Colon (tissue), 2 donors: ENCODE data around the gene PAIP2B.
"Not testable (repeated sequence)": the region's sequence is repeated elsewhere in the genome, so short reads cannot be mapped to it uniquely, and the experiment has no call there.

ENCODE experiments used
- FAIRE-seq: peaks from 2 replicates; lab custom pipeline; 2012; peaks lifted over from hg19 to GRCh38; lab: Jason Lieb, UNC
- donor health status: control.
- donor health status: control.

The PAIP2B gene, protein sequence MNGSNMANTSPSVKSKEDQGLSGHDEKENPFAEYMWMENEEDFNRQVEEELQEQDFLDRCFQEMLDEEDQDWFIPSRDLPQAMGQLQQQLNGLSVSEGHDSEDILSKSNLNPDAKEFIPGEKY

DNA sequence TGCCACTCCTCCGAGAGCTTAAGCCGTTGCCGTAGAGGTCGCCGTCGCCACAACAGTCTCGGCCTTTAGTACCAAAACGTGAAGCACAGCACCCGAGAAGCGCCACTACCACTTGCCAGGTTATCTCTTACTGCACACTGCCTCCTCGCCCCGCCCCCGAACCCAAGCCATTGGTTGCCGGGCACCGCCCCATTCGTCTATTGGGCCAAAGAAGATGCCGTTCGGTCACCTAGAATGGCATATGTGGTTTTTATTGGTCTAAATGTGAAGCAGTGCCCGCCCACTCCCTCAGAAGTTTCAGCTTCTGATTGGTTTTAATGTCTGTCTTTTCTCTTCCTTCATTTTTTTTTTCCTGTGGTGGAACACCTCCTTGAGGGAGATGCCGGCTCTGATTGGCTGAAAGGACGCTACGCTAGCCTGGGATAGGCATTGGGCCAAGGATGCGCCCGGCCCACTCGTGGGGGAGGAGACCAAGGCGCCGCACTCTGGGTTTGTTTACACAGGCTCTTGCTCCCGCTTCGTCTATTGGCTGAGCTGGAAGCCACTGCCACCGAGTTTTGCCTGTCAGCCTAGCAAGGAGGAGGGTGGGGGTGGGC, at the start of gene PAIP2B:
Gene PAIP2B, minus strand, starts transcription at position 139 of the 596 bp plus-strand sequence. CDS start 24,514 bp downstream, outside the sequence.
- FAIRE-seq: peak; percentile 98

- no peak for FAIRE-seq
Measured at GRCh38 chr2:71275939-71276310, 49.0 kb upstream of the PAIP2B start.

GRCh38 chr2:71269511-71270090, 42.7 kb upstream of the PAIP2B start:
- FAIRE-seq: no peak

DNA sequence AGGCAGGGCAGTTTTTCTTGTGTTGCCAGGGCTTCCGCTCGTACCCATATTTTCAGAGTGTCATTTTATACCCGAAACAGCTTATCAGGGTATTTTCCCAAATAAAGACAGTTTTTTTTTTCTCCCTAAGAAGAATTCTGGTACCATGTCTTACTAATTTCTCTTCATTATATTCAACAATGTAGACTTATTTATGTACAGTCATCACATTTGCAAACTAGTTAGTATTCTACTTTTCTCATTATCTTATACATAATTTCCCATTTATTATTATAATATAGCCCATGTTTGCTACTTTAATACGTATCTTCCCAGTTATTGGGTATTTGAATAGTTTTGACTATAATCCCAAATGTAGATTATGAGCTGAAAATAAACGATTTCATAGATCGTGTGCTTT, 36.5 kb upstream of the PAIP2B start:
- no peak for FAIRE-seq

- FAIRE-seq: no peak
Measured at GRCh38 chr2:71261534-71261933, 34.6 kb upstream of the PAIP2B start.

DNA sequence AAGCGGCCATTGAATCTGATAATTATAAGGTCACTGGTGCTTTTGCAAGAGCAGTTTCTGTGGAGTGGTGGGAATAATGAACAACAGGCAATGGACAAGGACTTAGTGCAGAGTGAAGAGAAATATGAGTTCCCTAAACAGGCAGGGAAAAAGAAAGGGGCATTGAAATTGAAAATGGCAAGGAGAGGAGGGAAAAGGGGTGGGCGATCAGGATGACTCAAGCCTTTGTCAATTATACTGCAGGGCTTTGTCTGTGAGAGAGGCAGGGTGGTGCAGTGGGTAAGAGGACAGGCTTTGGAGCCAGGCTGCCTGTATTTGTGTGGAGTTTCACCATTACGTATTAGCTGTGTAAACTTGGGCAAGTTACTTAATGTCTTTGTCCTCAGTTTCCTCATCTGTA, 29.5 kb upstream of the PAIP2B start:
- FAIRE-seq: no peak

GRCh38 chr2:71254776-71255175, 27.9 kb upstream of the PAIP2B start:
- no peak for FAIRE-seq

DNA sequence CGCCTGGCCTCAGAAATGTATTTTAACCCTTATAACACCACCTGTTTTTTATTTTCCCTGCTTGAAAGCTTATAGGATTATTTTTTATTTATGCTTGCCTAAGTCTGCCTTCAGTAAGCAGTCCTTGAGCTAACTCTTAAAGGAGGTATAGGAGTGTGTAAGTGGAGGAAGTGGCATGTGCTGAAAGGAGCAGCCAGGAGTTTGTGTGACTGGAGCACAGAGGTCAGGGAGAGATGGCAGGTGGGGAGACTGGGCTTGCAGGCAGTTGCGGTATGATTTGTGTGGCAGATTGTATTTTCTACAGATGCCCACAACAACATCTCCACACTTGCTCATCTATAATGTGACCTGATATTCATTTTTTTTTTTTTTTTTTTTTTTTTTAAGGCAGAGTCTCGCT, 27.2 kb upstream of the PAIP2B start:
- FAIRE-seq: no peak

GRCh38 chr2:71253476-71253875, 26.6 kb upstream of the PAIP2B start:
- no peak for FAIRE-seq

DNA sequence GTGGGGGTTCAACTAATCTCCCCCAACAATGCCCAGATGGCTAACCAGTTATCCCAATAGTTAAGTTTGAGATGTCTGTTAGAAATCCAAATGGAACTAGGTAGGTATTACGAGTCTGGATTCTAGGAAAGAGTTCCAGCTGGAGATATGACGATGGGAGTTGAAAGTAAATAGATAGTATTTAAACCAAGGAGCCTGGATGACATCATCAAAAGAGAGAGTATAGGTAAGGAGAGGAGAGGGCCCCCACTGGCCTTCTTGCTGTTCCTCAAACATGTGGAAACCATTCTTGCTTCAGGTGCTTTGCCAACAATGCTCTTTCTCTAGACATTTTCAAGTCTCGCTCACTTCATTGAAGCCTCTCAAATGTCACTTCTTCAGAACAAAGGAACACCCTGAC, 26.0 kb upstream of the PAIP2B start:
- FAIRE-seq: no peak

GRCh38 chr2:71250935-71251334, 24.0 kb upstream of the PAIP2B start:
- no peak for FAIRE-seq

DNA sequence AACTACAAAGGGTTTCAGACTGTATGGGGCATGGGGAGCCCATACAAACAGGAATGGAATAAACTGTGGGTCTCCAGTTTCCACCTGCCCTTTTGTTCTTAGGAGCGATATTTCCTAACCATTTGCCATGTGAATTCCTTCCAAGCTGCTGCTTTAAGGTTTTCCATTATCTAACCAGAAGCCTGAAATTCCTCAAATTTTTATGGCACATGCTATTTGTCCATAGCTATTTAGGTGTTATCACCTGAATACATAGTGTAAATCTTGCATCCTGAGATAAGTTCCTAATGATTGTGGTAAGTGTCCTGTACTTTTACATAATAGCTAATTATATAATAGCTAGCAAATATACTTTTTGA, 17.4 kb upstream of the PAIP2B start:
- no peak for FAIRE-seq

GRCh38 chr2:71243634-71244301, 16.9 kb upstream of the PAIP2B start:
- FAIRE-seq: no peak

DNA sequence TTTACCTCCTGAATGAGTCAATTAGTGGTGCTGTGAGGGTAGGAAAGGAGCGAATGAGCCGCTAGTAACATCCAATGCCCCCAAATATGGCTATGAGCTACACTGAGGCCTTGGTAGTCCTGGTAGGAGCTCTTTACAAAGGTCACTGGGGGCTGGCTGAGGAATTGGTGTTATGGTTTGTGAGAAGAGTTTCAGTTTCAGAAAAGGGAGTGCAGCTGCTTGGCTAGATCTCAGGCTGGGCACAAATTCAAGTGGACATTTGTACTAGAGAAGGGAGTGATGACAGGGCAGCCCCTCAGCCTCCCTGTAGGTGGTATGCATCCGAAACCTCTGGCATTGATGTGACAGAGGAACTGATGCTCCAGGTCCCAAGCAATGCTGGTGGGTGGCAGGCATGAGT, 13.9 kb upstream of the PAIP2B start:
- no peak for FAIRE-seq

DNA sequence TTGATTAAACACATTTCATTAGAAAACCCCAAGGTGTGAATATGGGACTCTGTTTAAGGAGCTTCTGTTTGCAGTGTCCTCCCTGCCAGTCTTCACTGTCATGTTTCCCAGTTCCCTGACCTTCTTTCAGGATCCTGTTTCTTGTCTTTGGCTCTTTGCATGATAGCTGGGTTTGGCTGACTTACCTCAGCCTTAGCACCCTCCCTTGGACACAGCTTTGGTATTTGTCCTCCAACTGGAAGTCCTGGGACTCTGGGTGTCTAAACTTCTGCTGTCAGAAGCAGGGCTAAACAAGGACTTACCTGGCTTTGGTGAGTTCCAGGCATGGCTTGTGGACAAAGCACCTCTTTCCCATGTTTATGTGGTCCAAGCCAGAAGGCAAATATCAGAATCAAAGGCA, 11.2 kb upstream of the PAIP2B start:
- no peak for FAIRE-seq

DNA sequence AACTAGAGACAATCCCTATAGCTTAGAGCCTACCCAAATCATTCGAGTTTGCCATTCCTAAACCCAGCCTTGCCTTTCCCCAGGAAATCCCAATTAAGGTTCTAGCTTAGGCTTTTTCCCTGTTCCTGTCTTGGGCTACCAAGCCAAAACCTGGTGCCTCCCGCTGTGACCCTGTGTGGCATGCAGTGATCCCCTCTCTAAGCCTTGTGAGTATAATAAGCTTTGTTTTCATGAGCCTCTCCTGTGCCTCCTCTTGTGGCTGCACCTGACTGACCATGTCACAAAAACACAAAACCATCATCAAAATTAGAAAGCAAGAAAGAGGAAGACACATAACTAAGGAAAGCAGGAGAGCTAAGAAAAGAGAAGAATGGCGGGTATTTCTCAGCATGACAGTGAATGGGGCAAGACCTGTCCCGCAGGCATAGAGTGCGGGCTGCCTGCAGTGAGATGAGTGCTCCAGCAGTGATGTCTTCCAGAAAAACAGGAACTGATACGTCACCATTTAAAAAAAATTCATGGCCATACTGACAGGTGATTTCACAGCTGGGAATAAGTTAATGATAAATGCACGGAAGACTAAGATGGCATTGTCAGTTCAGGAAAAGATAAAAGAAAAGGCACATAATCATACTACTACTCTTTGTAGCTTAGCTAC, 9.2 kb upstream of the PAIP2B start:
- FAIRE-seq: no peak

DNA sequence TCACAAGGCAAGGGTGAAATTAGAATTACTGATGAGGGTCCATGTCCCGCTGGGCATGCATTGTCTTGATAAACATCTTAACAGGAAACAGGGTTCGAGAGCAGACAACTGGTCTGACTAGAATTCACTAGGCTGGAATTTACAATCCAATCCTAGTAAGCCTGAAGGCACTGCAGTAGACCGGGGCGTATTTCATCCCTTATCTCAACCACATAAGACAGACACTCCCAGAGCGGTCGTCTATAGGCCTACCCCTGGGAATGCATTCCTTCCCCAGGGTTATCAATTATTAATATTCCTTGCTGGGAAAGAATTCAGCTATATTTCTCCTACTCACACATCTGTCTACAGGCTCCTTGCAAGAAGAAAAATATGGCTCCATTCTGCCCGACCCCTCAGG, 6.2 kb upstream of the PAIP2B start:
- not testable (repeated sequence) for FAIRE-seq

DNA sequence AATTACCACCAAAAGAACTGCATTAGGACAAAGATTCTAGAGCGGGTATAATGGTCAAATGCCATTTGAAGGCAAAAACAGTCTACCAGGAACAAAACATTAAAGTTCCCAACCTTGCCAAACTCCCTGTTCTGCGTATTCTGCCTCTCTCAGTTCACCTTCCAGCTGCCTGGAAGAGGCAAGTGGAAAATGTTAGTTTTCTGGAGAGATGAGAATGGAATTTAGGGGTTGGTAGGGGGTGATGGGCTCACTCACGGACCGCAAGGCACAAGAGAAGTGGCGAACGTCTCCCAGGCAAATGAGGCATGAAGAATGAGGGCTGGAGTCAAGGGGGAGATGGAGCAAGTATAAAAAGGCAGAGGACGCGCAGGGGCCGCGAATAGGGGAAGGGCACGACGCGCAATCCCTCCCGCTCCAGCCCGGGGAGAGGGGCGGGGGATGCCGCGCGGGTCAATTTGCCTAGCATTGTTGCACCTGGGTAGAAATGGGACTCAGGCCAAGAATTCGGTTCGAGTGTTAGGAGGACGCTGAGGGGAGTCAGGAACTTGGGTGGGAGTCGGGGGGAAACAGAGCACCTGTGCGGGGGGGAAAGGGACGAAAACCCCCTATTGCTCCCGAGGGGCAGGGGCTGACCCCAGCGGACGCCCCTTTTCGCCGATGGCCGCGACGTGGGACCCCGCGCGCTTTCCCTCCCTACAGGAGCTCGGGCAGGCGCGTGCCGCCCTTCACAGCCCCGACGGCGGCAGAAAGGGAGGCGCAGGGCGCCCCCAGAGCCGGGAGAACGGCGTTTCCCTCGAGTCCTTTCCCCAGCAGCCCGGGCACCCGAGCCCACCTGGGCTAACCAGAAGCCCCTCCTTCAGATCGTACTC, 573 bp downstream of the PAIP2B start:
- no peak for FAIRE-seq

DNA sequence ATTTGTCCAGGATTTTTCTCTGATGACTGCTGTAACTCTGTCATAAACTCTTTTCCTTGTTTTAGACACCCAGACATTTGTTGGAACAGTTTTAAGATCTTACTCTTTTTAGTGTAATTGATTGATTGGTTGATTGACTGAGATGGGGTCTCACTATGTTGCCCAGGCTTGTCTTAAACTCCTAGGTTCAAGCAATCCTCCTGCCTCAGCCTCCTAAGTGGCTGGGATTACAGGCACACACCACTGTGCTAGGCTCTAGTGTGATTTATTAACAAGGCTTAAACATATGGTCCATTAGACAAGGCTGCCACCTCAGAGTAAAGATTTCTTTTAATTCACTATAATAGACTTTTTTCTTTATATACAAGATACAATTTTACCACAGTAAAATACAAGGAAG, 2.0 kb downstream of the PAIP2B start:
- no peak for FAIRE-seq

GRCh38 chr2:71224457-71224856, 2.4 kb downstream of the PAIP2B start:
- FAIRE-seq: no peak

DNA sequence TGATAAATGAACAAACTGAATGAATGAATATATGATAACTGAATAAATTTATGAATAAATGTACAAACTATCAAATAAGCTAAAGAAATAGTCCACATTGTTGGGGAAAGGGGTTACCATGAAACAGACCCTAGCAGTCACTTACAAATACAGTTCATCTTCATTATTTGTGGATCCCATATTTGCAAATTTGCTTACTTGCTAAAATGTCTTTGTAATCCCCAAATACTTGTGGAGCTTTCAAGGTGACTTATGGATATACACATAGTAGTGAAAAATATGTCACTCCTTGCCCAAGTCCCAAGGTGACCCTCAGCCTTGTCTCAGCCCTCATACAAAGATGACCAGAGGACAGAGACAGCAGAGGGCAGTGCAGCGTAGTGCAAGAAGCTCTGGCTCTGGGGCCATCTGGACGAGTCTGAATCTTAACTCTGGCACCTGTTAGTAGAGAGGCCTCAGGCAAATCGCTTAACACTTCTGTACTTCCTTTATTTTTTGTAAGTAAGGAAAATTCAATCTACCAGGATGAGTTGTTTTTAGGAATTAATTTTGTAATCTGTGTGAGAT, 3.1 kb downstream of the PAIP2B start:
- no peak for FAIRE-seq

GRCh38 chr2:71220743-71221142, 6.2 kb downstream of the PAIP2B start:
- no peak for FAIRE-seq
